ENCODE results near the gene UTS2. TPM values are rescaled to one million over a fixed set of nuclear protein-coding genes. Genes with fewer than 3 reads are reported as not detected.

Gene UTS2
- total RNA-seq, 4 donors from 2014 or later: not detected

- no peak for TF ChIP-seq POLR2AphosphoS5 (IDR thresholded peaks at IDR 0.05)
- TF ChIP-seq EP300 (IDR thresholded peaks at IDR 0.05): no peak
- Histone ChIP-seq H3K36me3 (peaks cover 55 to 88% (median 68%) of the 10 kb centered on the region in 4 donors), H3K4me1 (no peaks in the 10 kb centered on the region), H3K4me3 (no peak overlapping the region), H3K27ac (replicated peaks in 1 of 4) (no peak overlapping the region), H3K27me3 (no peaks in the 10 kb centered on the region), H3K9me3 (peaks cover 0 to 10% (median 4%) of the 10 kb centered on the region in 4 donors)
- intact Hi-C loops (cut with DNase I): no loop called here
- no peak for DNase-seq (ENCODE audit: extremely low spot score)
- 100% methylated on average over 3 of the region's 3 CpGs for WGBS
Observed at GRCh38 chr1:7813677-7814373, 39.0 kb downstream of the UTS2 start.

- no peak for DNase-seq (ENCODE audit: extremely low spot score)
- H3K27ac ChIP-seq (replicated peaks in 1 of 4): no peak overlapping the region
- peaks cover 50 to 86% (median 69%) of the 10 kb centered on the region in 4 donors for H3K36me3 ChIP-seq
- H3K4me3 ChIP-seq: no peak overlapping the region
- no peak for TF ChIP-seq POLR2AphosphoS5 (IDR thresholded peaks at IDR 0.05)
- TF ChIP-seq POLR2A (IDR thresholded peaks at IDR 0.05; ENCODE audit: low read depth): no peak
- no peak for TF ChIP-seq CTCF (IDR thresholded peaks at IDR 0.05)
- TF ChIP-seq EP300 (IDR thresholded peaks at IDR 0.05): no peak
- 93% methylated on average over 6 of the region's 6 CpGs for WGBS
- H3K9me3 ChIP-seq: peaks cover 0 to 10% (median 4%) of the 10 kb centered on the region in 4 donors
- H3K27me3 ChIP-seq: no peaks in the 10 kb centered on the region
- intact Hi-C loops (cut with DNase I): no loop called here
- H3K4me1 ChIP-seq: no peaks in the 10 kb centered on the region
Observed at GRCh38 chr1:7811476-7811875, 41.4 kb downstream of the UTS2 start.

- no peak for DNase-seq (ENCODE audit: extremely low spot score)
- Histone ChIP-seq H3K27me3 (no peaks in the 10 kb centered on the region), H3K4me1 (no peaks in the 10 kb centered on the region), H3K36me3 (peaks cover 56 to 95% (median 79%) of the 10 kb centered on the region in 4 donors), H3K27ac (replicated peaks in 1 of 4) (no peak overlapping the region), H3K4me3 (no peak overlapping the region), H3K9me3 (peaks cover 0 to 10% (median 4%) of the 10 kb centered on the region in 4 donors)
- WGBS: 78% methylated on average over 7 of the region's 7 CpGs
- intact Hi-C loops (cut with DNase I): no loop called here
- no peak for TF ChIP-seq POLR2A (IDR thresholded peaks at IDR 0.05; ENCODE audit: low read depth)
- TF ChIP-seq CTCF (IDR thresholded peaks at IDR 0.05): no peak
- TF ChIP-seq POLR2AphosphoS5 (IDR thresholded peaks at IDR 0.05): no peak
- no peak for TF ChIP-seq EP300 (IDR thresholded peaks at IDR 0.05)
Observed at GRCh38 chr1:7810395-7810794, 42.5 kb downstream of the UTS2 start.

- Histone ChIP-seq H3K36me3 (peaks cover 58 to 95% (median 86%) of the 10 kb centered on the region in 4 donors), H3K27ac (replicated peaks in 1 of 4) (no peak overlapping the region), H3K4me1 (no peaks in the 10 kb centered on the region), H3K4me3 (no peak overlapping the region), H3K27me3 (no peaks in the 10 kb centered on the region), H3K9me3 (peaks cover 0 to 10% (median 4%) of the 10 kb centered on the region in 4 donors)
- TF ChIP-seq EP300 (IDR thresholded peaks at IDR 0.05) (no peak), POLR2A (IDR thresholded peaks at IDR 0.05; ENCODE audit: low read depth) (no peak), CTCF (IDR thresholded peaks at IDR 0.05) (no peak), POLR2AphosphoS5 (IDR thresholded peaks at IDR 0.05) (no peak)
- intact Hi-C loops (cut with DNase I): loop anchor here (5.0 kb wide), 1 partner anchor 93 kb away; no protein-coding TSS in a partner anchor
- 90% methylated on average over 13 of the region's 13 CpGs for WGBS
- DNase-seq (ENCODE audit: extremely low spot score): no peak
Observed at GRCh38 chr1:7809742-7810141, 43.1 kb downstream of the UTS2 start.

- intact Hi-C loops (cut with DNase I): loop anchor here (5.0 kb wide), 1 partner anchor 94 kb away; no protein-coding TSS in a partner anchor
- peaks cover 59 to 95% (median 89%) of the 10 kb centered on the region in 4 donors for H3K36me3 ChIP-seq
- TF ChIP-seq CTCF (IDR thresholded peaks at IDR 0.05) (peak; percentile 37 to 50 (median 42)), EP300 (IDR thresholded peaks at IDR 0.05) (no peak)
- 42% methylated on average over 1 of the region's 1 CpG for WGBS
- peaks cover 0 to 2% (median 1%) of the 10 kb centered on the region in 4 donors for H3K9me3 ChIP-seq
- no peak overlapping the region for H3K27ac ChIP-seq (replicated peaks in 1 of 4)
- DNase-seq (ENCODE audit: extremely low spot score): no peak
- no peak overlapping the region for H3K4me3 ChIP-seq
- no peaks in the 10 kb centered on the region for H3K27me3 ChIP-seq
- no peaks in the 10 kb centered on the region for H3K4me1 ChIP-seq
Observed at GRCh38 chr1:7808253-7808844, 44.5 kb downstream of the UTS2 start.

All from esophagus muscularis mucosa (tissue), 4 donors.